Neural cell (in vitro differentiated cells): Measurements from ENCODE around the gene MRO. TPM values are rescaled to one million over a fixed set of nuclear protein-coding genes. Genes with fewer than 3 reads are reported as not detected.

ENCODE experiments used
- H2AFZ ChIP-seq: fragments of 200-600, 300-800 bp; sonication (generic), shearing (Covaris generic); 2 replicates; pipeline ENCODE4 v1.6.0; 2014; ENCODE audit warnings: low read depth, mild to moderate bottlenecking, antibody characterized with exemption, low read length, moderate library complexity
- H3F3A ChIP-seq: fragments of 200-600 bp; shearing (Covaris generic); 2 replicates; pipeline ENCODE4 v1.6.1; 2016; ENCODE audit warnings: mild to moderate bottlenecking, moderate library complexity, mixed read lengths, antibody characterized with exemption, low read length; ENCODE audit not compliant: insufficient read depth, poor library complexity, severe bottlenecking
- H3K27ac ChIP-seq: fragments of 200-600, 300-800 bp; sonication (generic), shearing (Covaris generic); 2 replicates; pipeline ENCODE4 v1.5.1; 2014; ENCODE audit warnings: mild to moderate bottlenecking, low read length, moderate library complexity
- H3K27me3 ChIP-seq: fragments of 300-800, 200-600 bp; sonication (generic), shearing (Covaris generic); 2 replicates; pipeline ENCODE4 v1.6.0; 2014; ENCODE audit warnings: mild to moderate bottlenecking, low read depth, low read length, moderate library complexity; ENCODE audit not compliant: insufficient read depth
- H3K36me3 ChIP-seq: fragments of 300-800, 200-600 bp; sonication (generic), shearing (Covaris generic); 2 replicates; pipeline ENCODE4 v1.5.1; 2014; ENCODE audit warnings: mild to moderate bottlenecking, antibody characterized with exemption, low read length, moderate library complexity; ENCODE audit not compliant: insufficient read depth
- H3K4me2 ChIP-seq: fragments of 300-800, 200-600 bp; sonication (generic), shearing (Covaris generic); 2 replicates; pipeline ENCODE4 v1.6.0; 2014; ENCODE audit warnings: mild to moderate bottlenecking, low read length
- H3K4me3 ChIP-seq: fragments of 300-800, 200-600 bp; sonication (generic), shearing (Covaris generic); 2 replicates; pipeline ENCODE4 v1.5.1; 2014; ENCODE audit warnings: mild to moderate bottlenecking, low read length, moderate library complexity
- H3K79me2 ChIP-seq: fragments of 200-600 bp; shearing (Covaris generic); replicated peaks from 2 replicates; pipeline ENCODE4 v1.6.0; 2014; ENCODE audit warnings: mild to moderate bottlenecking, low read length, moderate library complexity; ENCODE audit not compliant: insufficient read depth
- H3K9ac ChIP-seq: fragments of 300-800, 200-600 bp; sonication (generic), shearing (Covaris generic); 2 replicates; pipeline ENCODE4 v1.6.1; 2016; ENCODE audit warnings: mild to moderate bottlenecking, low read length, mixed read lengths
- H3K9me2 ChIP-seq: fragments of 200-600 bp; shearing (Covaris generic); 2 replicates; pipeline ENCODE4 v1.6.1; 2016; ENCODE audit warnings: mild to moderate bottlenecking, low read length, mixed read lengths; ENCODE audit not compliant: insufficient read depth
- H3K9me3 ChIP-seq: fragments of 200-600, 300-800 bp; sonication (generic), shearing (Covaris generic); 2 replicates; pipeline ENCODE4 v1.6.1; 2016; ENCODE audit warnings: mild to moderate bottlenecking, mixed run types, low read length, moderate library complexity, mixed read lengths
- H4K20me1 ChIP-seq: fragments of 200-600 bp; shearing (Covaris generic); 2 replicates; pipeline ENCODE4 v1.6.1; 2016; ENCODE audit warnings: mild to moderate bottlenecking, mixed run types; ENCODE audit not compliant: insufficient read depth
- EP300 ChIP-seq: fragments of 450-650 bp; conservative IDR thresholded peaks from 2 replicates; pipeline ENCODE4 v1.6.1; 2014; ENCODE audit warnings: antibody characterized with exemption, mild to moderate bottlenecking, moderate library complexity; ENCODE audit not compliant: poor library complexity, severe bottlenecking
- EZH2 ChIP-seq: fragments of 200-600, 300-800 bp; shearing (Covaris generic), sonication (generic); IDR thresholded peaks from 2 replicates; pipeline ENCODE4 v1.6.1; 2014; ENCODE audit warnings: antibody characterized with exemption, low read length, borderline replicate concordance, mild to moderate bottlenecking; ENCODE audit not compliant: insufficient read depth, poor library complexity, severe bottlenecking
- MXI1 ChIP-seq: fragments of 450-650 bp; conservative IDR thresholded peaks from 2 replicates; pipeline ENCODE4 v1.6.1; 2014; ENCODE audit warnings: antibody characterized with exemption, mild to moderate bottlenecking; ENCODE audit not compliant: poor library complexity, severe bottlenecking
- POLR2AphosphoS5 ChIP-seq: IDR thresholded peaks from 2 replicates; pipeline ENCODE4 v1.6.1; 2012
- RAD21 ChIP-seq: fragments of 450-650 bp; conservative IDR thresholded peaks from 2 replicates; pipeline ENCODE4 v1.6.1; 2014; ENCODE audit warnings: antibody characterized with exemption, mild to moderate bottlenecking, moderate library complexity
- SMC3 ChIP-seq: fragments of 450-650 bp; conservative IDR thresholded peaks from 2 replicates; pipeline ENCODE4 v1.6.1; 2014; ENCODE audit warnings: antibody characterized with exemption, mild to moderate bottlenecking, moderate library complexity; ENCODE audit not compliant: poor library complexity
- TAF1 ChIP-seq: IDR thresholded peaks from 2 replicates; pipeline ENCODE4 v1.6.1; 2012; ENCODE audit warnings: low read depth
- polyA plus RNA-seq: library from polyadenylated mRNA; depleted of rRNA; stranded (reverse); fragments of >200 nt; gene quantifications from 2 replicates; pipeline ENCODE4 v1.2.3, GENCODE V29; 2014
- TF ChIP-seq, protein P1 (sequence below): IDR thresholded peaks from 2 replicates; pipeline ENCODE4 v1.6.1; 2012; ENCODE audit warnings: borderline replicate concordance
- TF ChIP-seq, protein P2 (sequence below): fragments of 450-650 bp; IDR thresholded peaks from 2 replicates; pipeline ENCODE4 v1.5.1; 2014; ENCODE audit warnings: antibody characterized with exemption, mild to moderate bottlenecking, moderate library complexity; ENCODE audit not compliant: poor library complexity, severe bottlenecking

Gene MRO
- polyA plus RNA-seq, 1 donor from 2014 or later, result not detected

DNA sequence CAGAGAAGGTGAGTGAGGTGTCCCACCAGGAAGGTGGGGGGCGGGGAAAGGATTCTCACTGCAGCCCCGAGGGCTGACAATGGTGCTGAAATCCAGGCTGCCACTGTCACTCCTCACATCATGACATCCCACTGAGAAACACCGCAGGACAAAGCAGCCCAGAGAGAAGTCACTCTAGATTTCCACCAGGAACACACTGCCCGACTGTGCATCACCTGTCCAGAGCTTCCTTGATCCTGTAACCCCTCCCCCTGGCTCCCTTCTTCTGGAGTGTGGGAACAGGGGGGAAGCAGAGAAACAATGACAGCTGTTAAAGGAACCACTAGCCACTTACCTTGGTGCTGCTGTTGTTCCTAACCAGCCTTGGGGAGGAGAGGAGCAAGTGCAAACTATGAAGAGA is 69.9 kb downstream of the MRO start:
- no peak overlapping the region for H3K27ac ChIP-seq
- H3K4me3 ChIP-seq, result no peak overlapping the region
- H3K36me3 ChIP-seq, result no peaks in the 10 kb centered on the region
- H3K27me3 ChIP-seq, result no peaks in the 10 kb centered on the region
- no peaks in the 10 kb centered on the region for H3K9me2 ChIP-seq
- H3K79me2 ChIP-seq, result no peaks in the 10 kb centered on the region
- no peak overlapping the region for H2AFZ ChIP-seq
- TF ChIP-seq SMC3 (no peak), POLR2AphosphoS5 (no peak), RAD21 (no peak), EP300 (no peak), MXI1 (no peak), EZH2 (no peak), TAF1 (no peak)
- TF ChIP-seq, protein P1, sequence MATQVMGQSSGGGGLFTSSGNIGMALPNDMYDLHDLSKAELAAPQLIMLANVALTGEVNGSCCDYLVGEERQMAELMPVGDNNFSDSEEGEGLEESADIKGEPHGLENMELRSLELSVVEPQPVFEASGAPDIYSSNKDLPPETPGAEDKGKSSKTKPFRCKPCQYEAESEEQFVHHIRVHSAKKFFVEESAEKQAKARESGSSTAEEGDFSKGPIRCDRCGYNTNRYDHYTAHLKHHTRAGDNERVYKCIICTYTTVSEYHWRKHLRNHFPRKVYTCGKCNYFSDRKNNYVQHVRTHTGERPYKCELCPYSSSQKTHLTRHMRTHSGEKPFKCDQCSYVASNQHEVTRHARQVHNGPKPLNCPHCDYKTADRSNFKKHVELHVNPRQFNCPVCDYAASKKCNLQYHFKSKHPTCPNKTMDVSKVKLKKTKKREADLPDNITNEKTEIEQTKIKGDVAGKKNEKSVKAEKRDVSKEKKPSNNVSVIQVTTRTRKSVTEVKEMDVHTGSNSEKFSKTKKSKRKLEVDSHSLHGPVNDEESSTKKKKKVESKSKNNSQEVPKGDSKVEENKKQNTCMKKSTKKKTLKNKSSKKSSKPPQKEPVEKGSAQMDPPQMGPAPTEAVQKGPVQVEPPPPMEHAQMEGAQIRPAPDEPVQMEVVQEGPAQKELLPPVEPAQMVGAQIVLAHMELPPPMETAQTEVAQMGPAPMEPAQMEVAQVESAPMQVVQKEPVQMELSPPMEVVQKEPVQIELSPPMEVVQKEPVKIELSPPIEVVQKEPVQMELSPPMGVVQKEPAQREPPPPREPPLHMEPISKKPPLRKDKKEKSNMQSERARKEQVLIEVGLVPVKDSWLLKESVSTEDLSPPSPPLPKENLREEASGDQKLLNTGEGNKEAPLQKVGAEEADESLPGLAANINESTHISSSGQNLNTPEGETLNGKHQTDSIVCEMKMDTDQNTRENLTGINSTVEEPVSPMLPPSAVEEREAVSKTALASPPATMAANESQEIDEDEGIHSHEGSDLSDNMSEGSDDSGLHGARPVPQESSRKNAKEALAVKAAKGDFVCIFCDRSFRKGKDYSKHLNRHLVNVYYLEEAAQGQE, result no peak
- TF ChIP-seq, protein P2, sequence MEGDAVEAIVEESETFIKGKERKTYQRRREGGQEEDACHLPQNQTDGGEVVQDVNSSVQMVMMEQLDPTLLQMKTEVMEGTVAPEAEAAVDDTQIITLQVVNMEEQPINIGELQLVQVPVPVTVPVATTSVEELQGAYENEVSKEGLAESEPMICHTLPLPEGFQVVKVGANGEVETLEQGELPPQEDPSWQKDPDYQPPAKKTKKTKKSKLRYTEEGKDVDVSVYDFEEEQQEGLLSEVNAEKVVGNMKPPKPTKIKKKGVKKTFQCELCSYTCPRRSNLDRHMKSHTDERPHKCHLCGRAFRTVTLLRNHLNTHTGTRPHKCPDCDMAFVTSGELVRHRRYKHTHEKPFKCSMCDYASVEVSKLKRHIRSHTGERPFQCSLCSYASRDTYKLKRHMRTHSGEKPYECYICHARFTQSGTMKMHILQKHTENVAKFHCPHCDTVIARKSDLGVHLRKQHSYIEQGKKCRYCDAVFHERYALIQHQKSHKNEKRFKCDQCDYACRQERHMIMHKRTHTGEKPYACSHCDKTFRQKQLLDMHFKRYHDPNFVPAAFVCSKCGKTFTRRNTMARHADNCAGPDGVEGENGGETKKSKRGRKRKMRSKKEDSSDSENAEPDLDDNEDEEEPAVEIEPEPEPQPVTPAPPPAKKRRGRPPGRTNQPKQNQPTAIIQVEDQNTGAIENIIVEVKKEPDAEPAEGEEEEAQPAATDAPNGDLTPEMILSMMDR, result no peak
- H3K9me3 ChIP-seq, result no peaks in the 10 kb centered on the region
- H3F3A ChIP-seq, result no peaks in the 10 kb centered on the region
- H4K20me1 ChIP-seq, result no peaks in the 10 kb centered on the region
- no peak overlapping the region for H3K4me2 ChIP-seq
- no peak overlapping the region for H3K9ac ChIP-seq

DNA sequence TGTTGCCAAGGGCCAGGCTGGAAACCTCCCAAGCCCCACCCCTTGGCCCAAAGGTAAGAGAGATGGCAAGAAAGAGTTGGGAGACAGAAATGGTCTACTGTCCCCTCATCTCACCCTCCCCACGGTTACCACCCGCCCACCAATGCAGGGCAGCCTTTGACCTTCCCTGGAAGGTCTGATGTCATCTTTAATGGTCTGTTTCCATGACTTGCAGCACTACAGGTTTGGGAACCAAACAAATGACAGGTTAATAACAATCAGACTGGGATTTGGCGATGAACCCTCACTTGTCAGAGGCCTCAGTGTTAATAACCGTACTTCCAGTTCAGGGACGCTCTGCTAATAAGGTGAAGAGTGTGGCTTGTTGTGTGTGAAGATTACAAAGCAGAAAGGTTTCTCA is 70.4 kb downstream of the MRO start:
- Histone ChIP-seq H3K4me2 (no peak overlapping the region), H3K36me3 (no peaks in the 10 kb centered on the region), H3K9me3 (no peaks in the 10 kb centered on the region), H3K27ac (no peak overlapping the region), H3K79me2 (no peaks in the 10 kb centered on the region), H4K20me1 (no peaks in the 10 kb centered on the region), H3F3A (no peaks in the 10 kb centered on the region), H3K4me3 (no peak overlapping the region), H3K9me2 (no peaks in the 10 kb centered on the region), H3K27me3 (no peaks in the 10 kb centered on the region), H2AFZ (no peak overlapping the region), H3K9ac (no peak overlapping the region)
- TF ChIP-seq POLR2AphosphoS5 (no peak), EZH2 (no peak), TAF1 (no peak), RAD21 (no peak), EP300 (no peak), SMC3 (no peak)
- TF ChIP-seq, protein P1, result no peak
